HepG2 (cell line): Measurements from ENCODE around the gene MYRIP. TPM values are rescaled to one million over a fixed set of nuclear protein-coding genes. Genes with fewer than 3 reads are reported as not detected.

Experiments used
- ARNT2 ChIP-seq: sonication (generic); formaldehyde crosslinking; IDR thresholded peaks from 2 replicates; pipeline ENCODE4 v1.8.0; 2022; ENCODE audit warnings: mild to moderate bottlenecking, low read depth, missing genetic modification reagents, moderate library complexity
- CREB1 ChIP-seq, 2 experiments: fragments of 450-650 bp in 1 of 2; IDR thresholded peaks; 2 replicates each; pipeline ENCODE4 v1.6.1; 2016 to 2017; ENCODE audit warnings: control low read depth in 1 of 2, mild to moderate bottlenecking in 1 of 2, missing compliant biosample characterization in 1 of 2, missing genetic modification characterization in 1 of 2
- FOXP4 ChIP-seq: sonication (generic); formaldehyde crosslinking; IDR thresholded peaks from 2 replicates; pipeline ENCODE4 v1.4.0; 2020; ENCODE audit warnings: missing genetic modification reagents
- GFI1 ChIP-seq: sonication (generic); formaldehyde crosslinking; IDR thresholded peaks from 2 replicates; pipeline ENCODE4 v1.5.0; 2020; ENCODE audit warnings: missing genetic modification reagents, mild to moderate bottlenecking, borderline replicate concordance
- HOMEZ ChIP-seq: IDR thresholded peaks from 2 replicates; pipeline ENCODE4 v1.6.1; 2016; ENCODE audit warnings: low read depth
- MBD4 ChIP-seq: IDR thresholded peaks from 2 replicates; pipeline ENCODE4 v1.6.1; 2012; ENCODE audit warnings: low read length, inconsistent platforms, borderline replicate concordance
- MED1 ChIP-seq: sonication (generic); formaldehyde crosslinking; IDR thresholded peaks from 2 replicates; pipeline ENCODE4 v1.4.0; 2020; ENCODE audit warnings: missing genetic modification reagents
- MIXL1 ChIP-seq: IDR thresholded peaks from 2 replicates; pipeline ENCODE4 v1.6.1; 2016
- NR2C2 ChIP-seq: sonication (generic); formaldehyde crosslinking; IDR thresholded peaks from 2 replicates; pipeline ENCODE4 v1.4.0; 2020; ENCODE audit warnings: missing genetic modification reagents, mild to moderate bottlenecking, moderate library complexity, borderline replicate concordance
- REL ChIP-seq: sonication (generic); formaldehyde crosslinking; conservative IDR thresholded peaks from 2 replicates; pipeline ENCODE4 v1.8.0; 2022; ENCODE audit warnings: mild to moderate bottlenecking, missing genetic modification reagents, moderate library complexity
- SETDB1 ChIP-seq: sonication (generic); formaldehyde crosslinking; IDR thresholded peaks from 2 replicates; pipeline ENCODE4 v1.5.1; 2020; ENCODE audit warnings: missing genetic modification reagents, mild to moderate bottlenecking, borderline replicate concordance
- SMARCE1 ChIP-seq: fragments of 450-650 bp; IDR thresholded peaks from 2 replicates; pipeline ENCODE4 v1.6.1; 2017; ENCODE audit warnings: borderline replicate concordance
- STAT6 ChIP-seq: sonication (generic); formaldehyde crosslinking; IDR thresholded peaks from 2 replicates; pipeline ENCODE4 v1.4.0; 2020; ENCODE audit warnings: missing genetic modification reagents, mild to moderate bottlenecking, borderline replicate concordance
- TAF1 ChIP-seq: sonication (generic); formaldehyde crosslinking; IDR thresholded peaks from 2 replicates; pipeline ENCODE4 v1.4.0; 2020; ENCODE audit warnings: missing genetic modification reagents
- ZBTB42 ChIP-seq: sonication (generic); formaldehyde crosslinking; IDR thresholded peaks from 2 replicates; pipeline ENCODE4 v1.5.0; 2020; ENCODE audit warnings: mild to moderate bottlenecking, missing genetic modification reagents
- ZFP37 ChIP-seq: sonication (generic); formaldehyde crosslinking; IDR thresholded peaks from 2 replicates; pipeline ENCODE4 v1.4.0; 2020; ENCODE audit warnings: missing genetic modification reagents, borderline replicate concordance
- ZNF136 ChIP-seq: sonication (generic); formaldehyde crosslinking; IDR thresholded peaks from 2 replicates; pipeline ENCODE4 v1.8.1; 2022; ENCODE audit warnings: low read depth, mild to moderate bottlenecking, moderate library complexity, missing genetic modification reagents
- ZNF225 ChIP-seq: sonication (generic); formaldehyde crosslinking; IDR thresholded peaks from 2 replicates; pipeline ENCODE4 v1.4.0; 2020; ENCODE audit warnings: mild to moderate bottlenecking, missing genetic modification reagents
- ZNF274 ChIP-seq: sonication (generic); formaldehyde crosslinking; IDR thresholded peaks from 2 replicates; pipeline ENCODE4 v1.5.1; 2020; ENCODE audit warnings: mild to moderate bottlenecking, missing genetic modification reagents
- ZNF3 ChIP-seq: IDR thresholded peaks from 2 replicates; pipeline ENCODE4 v1.7.0; 2017; ENCODE audit warnings: inconsistent platforms
- ZNF501 ChIP-seq: sonication (generic); formaldehyde crosslinking; IDR thresholded peaks from 2 replicates; pipeline ENCODE4 v1.5.1; 2020; ENCODE audit warnings: mild to moderate bottlenecking, moderate library complexity, missing genetic modification reagents
- ZXDC ChIP-seq: sonication (generic); formaldehyde crosslinking; IDR thresholded peaks from 2 replicates; pipeline ENCODE4 v1.5.0; 2020; ENCODE audit warnings: mild to moderate bottlenecking, missing genetic modification reagents
- polyA plus RNA-seq, 8 experiments: library from polyadenylated mRNA; depleted of rRNA in 3 of 8; stranded (reverse) in 7 of 8; unstranded in 1 of 8; fragments of >200 nt; fragmentation: Illumina TruSeq in 4 of 8; extraction: Trizol in 4 of 8; gene quantifications; 2 replicates each; pipeline versions ENCODE4 v1.2.1 to v1.2.3, GENCODE V29; 2011 to 2016; ENCODE audit warnings: low read depth in 4 of 8, missing spikeins in 1 of 8, mixed read lengths in 1 of 8; ENCODE audit not compliant: insufficient read depth in 1 of 8
- total RNA-seq, 5 experiments: library from RNA; depleted of rRNA; stranded (reverse); fragments of >200 nt; fragmentation: Illumina TruSeq; extraction: Trizol; gene quantifications; 2 replicates each; pipeline ENCODE4 v1.2.3, GENCODE V29; 2016; ENCODE audit warnings: low read depth in 1 of 5

Gene MYRIP
- total and polyA plus RNA-seq, 2 of the 13 experiments (the other 11 are each of a cell fraction or from before 2014, with no cell fraction given) = 0.64 to 0.84 TPM

DNA sequence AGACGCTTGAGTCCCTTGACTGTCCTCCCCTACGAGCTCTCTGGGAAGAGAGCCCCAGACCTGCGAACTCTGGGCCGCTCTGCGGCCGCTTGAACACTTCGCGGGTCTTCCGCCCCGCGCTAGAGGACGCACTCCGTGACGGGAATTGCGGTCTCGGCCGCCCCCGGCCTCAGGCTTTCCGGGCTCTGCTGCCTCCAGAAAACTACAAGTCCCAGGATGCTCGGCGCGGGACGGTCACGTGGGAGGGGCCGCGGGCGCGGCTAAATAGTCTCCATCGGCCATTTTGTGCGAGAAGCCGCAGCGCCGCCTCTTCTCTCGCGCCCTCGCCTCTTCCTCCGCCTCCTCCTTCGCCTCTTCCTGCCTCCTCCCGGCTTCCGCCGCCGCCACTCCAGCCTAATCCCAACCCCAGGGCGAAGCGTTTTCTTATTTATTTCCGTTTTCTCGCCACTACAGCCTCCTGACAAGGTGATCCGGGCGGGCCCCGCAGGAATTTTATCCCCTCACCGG is 500.1 kb downstream of the MYRIP start, which contains the start of gene EIF1B (continued):
- peak; percentile 57; the same call in 1 of the 2 replicates for TF ChIP-seq ZXDC (CRISPR knock-in tag)
- peak; percentile 80 for TF ChIP-seq ZNF501
- no peak for TF ChIP-seq SMARCE1
- no peak; the same call in none of the 2 replicates for TF ChIP-seq FOXP4 (CRISPR knock-in tag)
- TF ChIP-seq TAF1 (CRISPR knock-in tag) = peak; percentile 73
- TF ChIP-seq MED1 (CRISPR knock-in tag) = no peak; the same call in 1 of the 2 replicates
- no peak for TF ChIP-seq ZNF274 (CRISPR knock-in tag)
- no peak for TF ChIP-seq REL (CRISPR knock-in tag)
- TF ChIP-seq SETDB1 (CRISPR knock-in tag) = no peak
- TF ChIP-seq ZNF136 (CRISPR knock-in tag) = no peak
- TF ChIP-seq CREB1 (IDR thresholded peaks at IDR 0.05) = peak; percentile 68
- peak; percentile 71 for TF ChIP-seq CREB1 (CRISPR knock-in tag; IDR thresholded peaks at IDR 0.05)
- no peak for TF ChIP-seq ZBTB42 (CRISPR knock-in tag)
- TF ChIP-seq ZFP37 (CRISPR knock-in tag) = 0 out of 2 replicates have a peak, but pooled peaks have one; percentile 32
- peak; percentile 63; the same call in 1 of the 2 replicates for TF ChIP-seq HOMEZ (CRISPR knock-in tag)
- no peak for TF ChIP-seq GFI1 (CRISPR knock-in tag)
- peak; percentile 82; the same call in 1 of the 2 replicates for TF ChIP-seq STAT6 (CRISPR knock-in tag)
- peak; percentile 95 for TF ChIP-seq NR2C2 (CRISPR knock-in tag)
- no peak for TF ChIP-seq ZNF225 (CRISPR knock-in tag)
- no peak for TF ChIP-seq MBD4
- no peak for TF ChIP-seq ARNT2 (CRISPR knock-in tag)
- no peak for TF ChIP-seq MIXL1 (CRISPR knock-in tag)
- no peak for TF ChIP-seq ZNF3 (CRISPR knock-in tag)
